HG03025 (cell line): Measurements from ENCODE around the gene TYMP.

Experiments
- ATAC-seq: cut with Tn5 transposase; IDR thresholded peaks from one replicate; pipeline ENCODE4 v1.9.1; 2021; ENCODE audit warnings: mild to moderate bottlenecking, moderate library complexity; ENCODE audit not compliant: unreplicated experiment, low FRiP score

The TYMP gene

DNA sequence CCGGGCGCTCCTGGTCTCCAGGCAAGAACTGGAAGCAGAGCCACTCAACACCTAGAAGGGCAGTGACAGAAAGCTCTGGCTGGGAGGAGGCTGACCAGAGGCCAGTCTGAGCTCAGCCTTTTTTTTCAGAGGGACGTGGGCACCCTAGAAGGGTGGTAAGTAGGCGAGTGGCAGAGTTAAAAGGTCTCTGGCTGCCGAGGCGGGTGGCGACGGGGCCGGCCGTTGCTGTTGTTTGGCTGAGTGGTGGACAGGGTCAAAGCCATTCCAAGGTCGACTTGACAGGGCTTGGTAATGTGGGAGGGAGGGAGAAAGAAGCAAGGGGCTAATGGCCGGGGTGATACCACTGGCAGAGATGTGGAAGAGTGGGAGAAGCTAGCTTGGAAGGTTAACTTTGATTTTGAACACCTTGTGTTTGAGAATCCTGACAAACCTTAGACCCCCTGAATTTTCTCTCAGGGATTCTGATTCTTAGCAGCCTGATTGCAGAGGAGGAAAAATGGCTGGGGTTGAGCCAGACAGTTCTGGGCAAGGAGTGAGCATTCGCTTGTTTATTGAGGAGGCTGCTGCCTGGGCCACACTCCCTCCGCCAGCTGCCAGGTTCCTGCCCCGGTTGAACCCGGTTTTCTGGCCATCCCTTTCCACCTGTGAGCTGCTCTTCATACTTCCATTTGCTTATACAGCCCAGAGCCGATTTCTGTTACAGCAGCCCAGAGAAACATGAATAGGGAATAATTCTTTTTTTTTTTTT is 33.8 kb upstream of the TYMP start:
- no peak for ATAC-seq

DNA sequence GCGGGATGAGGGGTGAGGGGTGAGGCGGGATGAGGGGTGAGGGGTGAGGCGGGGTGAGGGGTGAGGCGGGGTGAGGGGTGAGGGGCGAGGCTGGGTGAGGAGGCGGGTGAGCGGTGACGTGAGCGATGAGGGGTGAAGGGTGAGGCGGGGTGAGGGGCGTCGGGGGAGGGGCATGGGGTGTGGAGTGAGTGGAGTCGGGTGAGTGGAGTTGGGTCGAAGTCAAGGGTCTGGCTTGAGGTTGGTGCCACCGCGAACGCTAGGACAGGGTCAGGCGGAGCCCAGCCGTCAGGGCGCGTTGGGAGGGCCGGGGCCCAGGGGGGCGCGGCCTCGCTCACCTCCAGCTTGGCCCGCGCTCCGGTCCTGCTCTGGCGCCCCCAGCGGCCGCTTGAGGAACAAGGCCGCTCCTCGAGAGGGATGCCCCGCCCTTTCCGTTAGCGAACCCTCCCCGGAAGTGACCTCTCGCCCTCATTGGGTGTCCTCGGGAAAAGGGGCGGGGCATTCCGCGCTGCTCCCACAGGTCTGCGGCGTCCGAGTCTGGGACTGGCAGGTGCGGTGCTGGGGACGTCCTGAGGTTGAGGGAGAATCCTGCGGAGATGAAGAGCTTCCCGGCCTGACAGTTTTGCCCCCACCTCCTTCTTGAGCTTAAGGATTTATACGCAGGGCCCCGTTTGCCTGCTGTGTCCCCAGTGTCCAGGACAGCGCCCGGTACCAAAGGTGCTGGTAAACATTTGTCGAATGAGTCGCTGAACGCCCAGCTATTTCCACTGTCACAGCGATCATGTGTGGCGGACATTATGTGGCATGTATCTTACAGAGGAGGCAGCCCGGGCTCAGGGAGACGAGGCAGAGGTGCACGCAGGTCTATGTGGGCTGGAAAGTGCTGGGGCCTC is 33.0 kb upstream of the TYMP start, which contains the start of gene SYCE3:
Gene SYCE3 (minus strand): TSS at position 397 of the 890 bp plus-strand sequence. CDS start 6,514 bp downstream, outside the sequence.
- ATAC-seq: peak; percentile 91

DNA sequence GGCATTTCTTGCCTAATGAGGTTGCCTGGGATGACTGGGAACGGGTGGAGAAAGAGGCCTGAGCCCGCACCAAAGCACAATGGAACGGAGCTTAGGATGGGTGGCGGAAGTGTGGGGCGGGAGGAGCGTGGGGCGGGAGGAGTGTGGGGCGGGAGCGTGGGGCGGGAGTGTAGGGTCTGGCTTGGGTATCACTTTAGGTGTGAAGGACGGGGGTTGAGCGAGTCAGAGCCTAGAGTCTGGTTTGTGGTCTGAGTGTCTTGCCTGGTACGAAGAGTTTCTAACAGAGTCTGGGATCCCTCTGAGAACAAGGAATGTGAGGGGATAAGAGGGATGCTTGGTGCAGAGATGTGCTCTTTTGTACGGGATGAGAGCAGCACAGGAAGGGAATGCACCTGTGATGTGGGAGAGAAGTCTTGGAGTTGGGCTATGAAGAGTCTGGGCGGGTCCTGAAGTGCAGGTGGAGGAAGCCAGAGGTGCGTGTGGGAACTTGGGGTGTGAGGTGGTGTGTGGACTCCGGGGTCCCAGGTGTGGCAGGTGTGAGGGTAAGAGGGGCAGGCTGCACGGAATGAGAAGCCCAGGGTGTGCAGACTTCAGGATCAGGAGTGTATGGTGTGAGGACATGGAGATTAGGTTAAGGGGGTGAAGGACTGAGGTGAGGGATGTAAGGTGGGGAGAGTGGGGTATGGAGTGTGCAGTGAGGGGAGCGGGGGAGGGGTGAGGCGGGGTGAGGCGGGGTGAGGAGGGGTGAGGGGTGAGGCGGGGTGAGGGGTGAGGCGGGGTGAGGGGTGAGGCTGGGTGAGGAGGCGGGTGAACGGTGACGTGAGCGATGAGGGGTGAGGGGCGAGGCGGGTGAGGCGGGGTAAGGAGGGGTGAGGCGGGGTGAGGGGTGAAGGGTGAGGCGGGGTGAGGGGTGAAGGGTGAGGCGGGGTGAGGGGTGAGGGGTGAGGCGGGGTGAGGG is 31.9 kb upstream of the TYMP start:
- no peak for ATAC-seq

DNA sequence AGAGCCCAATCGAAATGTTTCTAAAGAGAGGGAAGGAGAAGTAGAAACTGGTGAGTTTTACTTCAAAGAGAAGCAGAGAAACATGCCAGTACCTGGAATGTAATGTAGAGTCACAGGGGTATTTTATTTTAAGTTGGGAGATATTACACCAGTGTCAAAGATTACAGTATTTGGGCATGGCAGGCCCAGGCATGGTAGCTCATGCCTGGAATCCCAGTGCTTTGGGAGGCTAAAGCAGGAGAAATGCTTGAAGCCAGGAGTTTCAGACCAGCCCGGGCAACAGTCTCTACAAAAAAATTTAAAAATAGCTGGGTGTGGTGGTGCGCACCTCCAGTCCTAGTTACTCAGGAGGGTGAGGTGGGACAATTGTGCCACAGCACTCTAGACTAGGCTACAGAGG is 30.2 kb upstream of the TYMP start:
- no peak for ATAC-seq

DNA sequence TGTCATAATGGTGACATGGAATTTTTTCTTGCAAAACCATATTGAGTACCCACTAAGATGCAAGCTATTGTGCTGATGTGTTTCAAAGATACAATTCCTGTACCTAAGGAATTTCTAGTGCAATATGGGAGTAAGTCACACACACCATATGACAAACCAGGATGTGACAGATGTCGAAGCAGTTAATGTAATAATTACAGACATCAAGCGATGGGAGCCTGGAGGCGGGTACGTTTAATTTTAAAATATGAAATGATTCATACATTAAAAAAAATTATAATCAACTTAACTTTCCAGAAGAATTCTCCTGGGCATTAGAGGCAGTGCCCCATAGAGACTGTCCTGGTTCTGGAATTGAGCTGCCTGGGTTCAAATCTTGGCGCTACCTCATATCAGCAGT is 26.9 kb upstream of the TYMP start:
- no peak for ATAC-seq

DNA sequence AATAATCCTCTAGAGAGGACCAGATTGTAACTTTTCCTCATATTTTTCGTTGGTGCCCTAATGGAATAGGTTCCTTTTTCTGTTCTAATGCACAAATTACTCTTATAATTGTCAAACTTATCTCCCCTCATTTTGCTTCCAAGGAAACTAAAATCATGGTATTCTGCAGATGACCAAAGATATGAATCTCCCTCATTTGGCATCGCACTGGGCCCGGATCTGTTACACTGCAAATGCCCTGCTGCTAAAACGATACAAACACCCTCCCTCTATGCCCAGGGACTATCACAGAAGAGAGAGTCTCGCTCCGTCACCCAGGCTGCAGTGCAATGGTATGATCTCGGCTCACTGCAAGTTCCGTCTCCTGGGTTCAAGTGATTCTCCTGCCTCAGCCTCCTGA is 23.5 kb upstream of the TYMP start:
- ATAC-seq: no peak

DNA sequence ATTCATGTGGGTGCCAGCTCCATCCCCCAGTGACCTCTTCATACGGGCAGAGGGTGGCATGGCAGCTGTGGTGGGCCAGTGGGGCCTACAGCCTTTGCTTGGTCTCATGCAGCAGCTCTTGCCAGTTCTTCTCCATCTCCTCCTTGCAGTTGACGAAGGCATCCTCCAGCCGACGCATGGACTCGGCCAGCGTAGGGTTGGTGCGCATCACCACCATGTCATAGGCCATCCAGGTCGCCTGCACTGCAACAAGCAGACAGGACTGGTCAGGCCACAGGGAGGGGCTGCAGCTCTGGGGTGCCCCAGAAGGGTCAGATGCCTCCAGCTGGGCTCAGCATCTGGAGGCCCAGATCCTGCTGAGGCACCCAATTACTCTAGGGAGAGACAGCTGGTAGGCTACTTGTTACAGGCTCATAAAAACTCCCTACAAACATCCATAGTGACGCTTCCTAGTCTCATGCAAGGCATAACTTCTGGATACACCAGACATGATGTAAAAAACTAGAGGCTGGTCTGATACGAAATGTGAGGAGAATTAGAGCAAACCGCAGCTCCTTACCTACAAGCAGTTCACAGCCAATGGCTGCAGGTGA is 21.4 kb upstream of the TYMP start:
- ATAC-seq: no peak

DNA sequence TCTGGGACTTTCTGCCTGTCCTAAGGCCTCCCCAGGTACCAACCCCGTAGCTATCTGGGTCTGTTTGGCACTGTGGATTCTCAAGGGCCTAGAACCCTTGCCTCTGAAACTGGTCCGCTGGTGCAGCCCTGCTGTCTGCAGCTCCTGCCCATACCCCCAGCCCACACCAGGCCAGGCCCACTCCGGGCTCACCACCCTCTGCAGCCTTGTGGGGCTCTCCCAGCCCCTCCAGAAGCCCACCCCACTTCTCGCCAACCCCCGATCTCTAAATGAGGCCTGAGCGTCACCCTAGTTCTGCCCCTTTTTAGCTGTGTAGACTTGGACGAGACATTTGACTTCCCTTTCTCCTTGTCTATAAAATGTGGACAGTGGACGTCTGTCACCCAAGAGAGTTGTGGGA is 20.6 kb upstream of the TYMP start:
- ATAC-seq: no peak

DNA sequence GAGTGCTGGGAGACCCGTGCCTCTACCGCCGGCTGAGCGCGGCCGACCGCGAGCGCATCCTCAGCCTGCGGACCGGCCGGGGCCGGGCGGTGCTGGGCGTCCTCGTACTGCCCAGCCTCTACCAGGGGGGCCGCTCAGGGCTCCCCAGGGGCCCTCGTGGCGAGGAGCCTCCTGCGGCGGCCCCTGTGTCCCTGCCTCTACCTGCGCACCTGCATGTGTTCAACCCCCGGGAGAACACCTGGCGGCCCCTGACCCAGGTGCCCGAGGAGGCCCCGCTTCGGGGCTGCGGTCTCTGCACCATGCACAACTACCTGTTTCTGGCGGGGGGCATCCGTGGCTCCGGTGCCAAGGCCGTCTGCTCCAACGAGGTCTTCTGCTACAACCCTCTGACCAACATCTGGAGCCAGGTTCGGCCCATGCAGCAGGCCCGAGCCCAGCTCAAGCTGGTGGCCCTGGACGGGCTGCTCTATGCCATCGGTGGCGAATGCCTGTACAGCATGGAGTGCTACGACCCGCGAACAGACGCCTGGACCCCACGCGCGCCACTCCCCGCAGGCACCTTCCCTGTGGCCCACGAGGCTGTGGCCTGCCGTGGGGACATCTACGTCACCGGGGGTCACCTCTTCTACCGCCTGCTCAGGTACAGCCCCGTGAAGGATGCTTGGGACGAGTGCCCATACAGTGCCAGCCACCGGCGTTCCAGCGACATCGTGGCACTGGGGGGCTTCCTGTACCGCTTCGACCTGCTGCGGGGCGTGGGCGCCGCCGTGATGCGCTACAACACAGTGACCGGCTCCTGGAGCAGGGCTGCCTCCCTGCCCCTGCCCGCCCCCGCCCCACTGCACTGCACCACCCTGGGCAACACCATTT is 19.3 kb upstream of the TYMP start:
- ATAC-seq: no peak

DNA sequence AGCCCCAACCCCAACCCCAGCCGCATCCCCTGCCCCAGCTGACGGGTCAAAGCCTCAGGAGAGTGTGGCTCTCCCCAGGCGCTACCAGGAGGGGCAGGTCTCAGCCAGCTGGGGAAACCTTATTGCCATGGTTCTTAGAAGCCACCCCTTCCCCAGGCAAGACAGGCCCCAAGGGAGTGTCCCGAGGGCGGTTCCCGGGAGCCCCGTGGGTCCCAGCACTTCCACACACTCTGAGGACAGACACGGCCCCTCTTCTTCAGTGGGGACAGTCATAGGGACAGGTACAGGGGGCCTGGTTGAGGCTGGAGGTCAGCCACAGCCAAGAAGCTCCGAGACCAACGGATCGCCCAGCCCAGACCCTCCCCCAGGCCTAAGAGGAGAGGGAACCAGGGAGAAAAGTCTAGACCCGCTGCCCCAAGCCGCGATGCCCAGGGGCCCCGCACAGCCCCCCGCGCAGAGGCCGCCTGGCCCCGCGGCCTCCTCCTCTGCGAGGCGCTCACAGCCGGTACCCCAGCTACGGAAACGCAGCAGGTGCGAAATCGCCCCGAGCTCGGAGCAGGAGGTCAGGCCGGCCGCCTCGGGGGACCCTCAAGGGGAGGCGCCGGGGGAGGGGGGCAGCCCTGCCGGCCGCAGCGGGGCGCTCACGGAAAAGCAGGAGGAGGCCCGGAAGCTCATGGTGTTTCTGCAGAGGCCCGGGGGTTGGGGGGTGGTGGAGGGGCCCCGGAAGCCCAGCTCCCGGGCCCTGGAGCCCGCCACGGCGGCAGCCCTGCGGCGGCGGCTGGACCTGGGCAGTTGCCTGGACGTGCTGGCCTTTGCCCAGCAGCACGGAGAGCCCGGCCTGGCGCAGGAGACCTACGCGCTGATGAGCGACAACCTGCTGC is 18.5 kb upstream of the TYMP start:
- no peak for ATAC-seq

DNA sequence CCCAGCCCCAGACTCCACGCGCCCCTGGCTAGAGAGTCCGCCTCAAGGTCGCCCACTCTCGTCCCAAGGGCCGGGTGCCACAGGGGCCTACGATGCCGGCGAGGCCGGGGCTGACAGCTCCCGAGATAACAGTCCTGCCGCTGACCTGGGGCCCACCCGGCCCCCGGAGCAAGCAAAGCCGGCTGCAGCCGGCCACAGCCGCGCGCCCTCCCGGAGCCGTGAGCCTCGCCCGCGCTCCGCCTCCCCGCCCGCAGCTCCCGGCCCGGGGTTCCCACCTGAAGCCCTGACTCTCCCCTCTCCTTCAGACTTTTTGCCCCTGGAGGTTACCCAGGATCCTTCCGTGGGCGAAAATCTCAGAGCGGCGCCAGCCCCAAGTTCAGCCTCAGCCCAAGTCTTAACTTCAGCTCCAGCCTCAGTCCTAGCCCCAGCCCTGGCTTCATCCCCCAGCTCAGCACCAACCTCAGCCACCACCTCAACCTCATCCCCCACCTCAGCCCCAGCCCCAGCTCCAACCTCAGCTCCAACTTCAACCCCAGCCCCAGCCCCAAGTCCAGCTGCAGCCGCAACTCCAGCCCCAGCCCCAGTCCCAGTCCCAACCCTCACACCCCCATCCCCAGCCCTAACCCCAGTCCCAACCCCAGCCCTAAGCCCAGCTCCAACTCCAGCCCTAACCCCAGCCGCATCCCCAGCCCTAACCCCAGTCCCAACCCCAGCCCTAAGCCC is 17.6 kb upstream of the TYMP start:
- ATAC-seq: no peak

DNA sequence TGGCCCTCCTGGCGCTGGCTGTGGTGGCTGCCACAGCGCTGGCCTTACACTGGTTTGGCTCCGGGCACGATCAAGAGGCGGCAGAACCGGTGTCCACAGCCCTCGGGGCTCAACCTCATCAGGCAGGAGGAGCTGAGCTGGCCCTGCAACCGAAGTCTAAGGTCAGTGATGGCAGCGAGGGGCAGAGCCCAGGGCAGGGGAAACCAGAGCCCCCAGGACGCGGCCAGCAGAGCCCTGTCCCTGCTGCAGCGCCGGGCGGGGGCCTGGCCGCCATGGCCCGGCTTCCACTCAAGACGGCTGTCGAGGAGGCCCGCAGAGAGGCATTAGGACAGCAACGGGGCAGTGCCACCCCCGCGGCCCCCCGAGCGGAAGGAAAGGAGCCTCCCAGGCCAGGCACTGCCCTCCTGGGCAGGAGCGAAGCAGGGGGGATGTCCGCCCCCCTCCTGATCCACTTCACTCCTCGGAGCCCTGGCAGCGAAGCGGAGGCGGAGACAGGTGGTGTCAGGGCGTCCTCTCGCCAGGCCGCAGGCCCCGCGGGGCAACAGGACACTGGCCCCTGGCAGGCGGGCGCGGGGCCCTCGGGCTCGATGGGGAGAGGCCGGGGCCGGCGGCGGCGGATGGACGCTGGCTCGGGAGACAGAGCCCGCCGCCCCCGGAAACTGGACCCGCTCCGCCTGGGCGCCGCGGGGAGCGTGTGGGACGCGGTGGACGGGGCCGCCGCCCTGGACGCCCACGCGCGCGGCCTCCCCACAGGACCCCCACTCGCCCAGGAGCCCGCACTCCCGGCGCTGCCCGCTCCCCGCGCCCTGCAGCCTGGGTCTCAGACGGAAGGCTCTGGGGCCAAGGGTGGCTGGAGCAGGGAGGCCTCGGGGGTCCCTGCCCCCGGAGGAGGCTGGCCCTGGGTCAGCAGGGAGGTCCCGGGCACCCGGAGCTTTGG is 16.8 kb upstream of the TYMP start:
- ATAC-seq: no peak

DNA sequence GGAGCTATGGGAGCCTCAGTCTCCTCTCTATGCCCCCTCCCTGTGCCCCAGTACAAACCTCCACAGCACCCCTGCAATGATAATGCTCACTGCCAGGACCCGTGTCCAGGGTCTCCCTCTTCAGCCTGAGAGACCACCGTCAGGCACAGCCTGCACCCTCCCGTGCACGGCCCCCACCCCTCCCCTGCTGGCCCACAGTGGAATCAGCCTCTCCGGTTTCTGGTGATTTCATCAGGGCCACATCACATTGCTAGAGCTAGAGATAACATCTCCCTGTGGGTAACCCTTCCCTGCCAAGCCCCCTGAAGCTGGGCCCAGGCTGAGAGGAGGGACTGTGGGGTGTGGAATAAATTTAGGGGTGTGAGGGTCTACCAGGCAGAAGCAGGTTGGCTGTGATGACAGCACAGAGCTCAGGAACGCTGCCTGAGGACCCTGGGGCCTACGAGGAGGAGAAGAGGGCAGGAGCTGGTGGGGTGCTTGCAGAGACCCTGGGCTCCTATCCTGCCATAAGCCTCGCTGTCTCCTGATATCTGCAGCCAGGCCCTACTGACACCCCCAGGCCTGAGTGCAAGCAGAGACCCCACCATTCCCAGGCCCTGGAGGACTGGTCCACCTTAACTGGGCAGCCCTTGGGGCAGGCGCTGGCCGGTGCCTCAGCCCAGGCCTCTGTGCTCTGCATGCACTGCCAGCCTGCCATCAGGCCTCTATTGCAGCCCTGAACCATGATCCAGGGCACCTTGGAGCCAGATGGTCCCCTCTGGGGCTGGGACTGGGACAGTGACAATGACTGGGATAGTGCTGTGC is 15.9 kb upstream of the TYMP start, which contains the start of gene KLHDC7B:
Gene KLHDC7B (plus strand): TSS at position 378 of the 804 bp plus-strand sequence. CDS start 345 bp downstream, at position 723.
- ATAC-seq: no peak

DNA sequence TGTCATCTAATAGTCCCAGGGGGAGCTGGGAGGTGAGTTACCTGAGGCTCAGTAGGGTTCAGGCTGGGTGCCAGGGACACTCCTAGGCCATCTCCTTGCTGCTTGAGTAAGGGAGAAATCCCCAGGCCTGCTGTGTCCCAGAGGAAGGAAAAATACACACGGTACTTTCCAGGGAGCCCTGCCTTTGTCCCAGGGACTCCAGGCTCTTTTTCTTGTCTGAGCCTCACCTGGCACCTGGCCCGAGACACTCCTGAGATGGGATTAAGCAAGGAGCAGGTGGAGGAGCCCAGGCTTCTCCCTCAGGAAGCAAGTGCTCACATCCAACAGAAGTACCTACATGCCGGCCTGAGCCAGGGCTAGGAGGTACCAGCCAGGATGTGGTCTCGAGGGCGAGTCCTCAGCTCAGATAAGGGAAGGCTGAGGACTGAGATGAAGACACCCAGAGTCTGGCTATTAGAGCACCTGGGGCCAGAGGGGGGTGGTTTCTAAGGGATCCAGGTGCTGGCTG is 15.0 kb upstream of the TYMP start:
- no peak for ATAC-seq

DNA sequence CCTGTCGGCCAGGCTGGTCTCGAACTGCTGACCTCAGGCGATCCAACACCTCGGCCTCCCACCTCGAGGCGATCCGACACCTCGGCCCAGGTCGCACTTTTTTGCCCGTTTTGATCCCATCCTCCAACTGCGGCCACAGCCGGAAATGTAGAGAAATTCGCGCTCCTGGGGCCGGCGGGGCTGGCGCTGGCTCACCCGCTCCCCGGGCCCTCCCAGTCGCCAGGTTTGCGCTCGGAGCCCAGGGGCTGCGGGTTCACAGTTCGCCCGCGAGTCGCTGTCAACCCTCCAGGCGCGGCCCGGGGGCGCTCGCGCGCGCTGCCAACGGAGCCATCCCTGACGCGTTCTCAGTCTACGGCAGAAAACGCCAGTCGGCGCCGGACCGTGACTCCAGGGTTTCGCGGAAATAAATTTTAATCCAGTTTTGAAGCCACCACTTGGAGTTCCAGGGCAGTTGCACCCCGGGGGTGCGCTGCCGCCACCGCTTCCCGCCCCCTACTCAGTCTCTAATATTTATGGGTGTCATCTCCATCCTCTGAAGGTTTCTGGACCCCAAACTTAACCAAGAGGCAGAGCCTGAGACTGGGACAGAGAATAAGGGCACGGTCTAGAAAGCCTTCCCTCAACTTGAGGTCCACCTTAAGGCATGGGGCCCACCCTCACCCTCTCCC is 14.4 kb upstream of the TYMP start:
- no peak for ATAC-seq
